Measurements from ENCODE around the gene SPATA32.

The SPATA32 gene

DNA sequence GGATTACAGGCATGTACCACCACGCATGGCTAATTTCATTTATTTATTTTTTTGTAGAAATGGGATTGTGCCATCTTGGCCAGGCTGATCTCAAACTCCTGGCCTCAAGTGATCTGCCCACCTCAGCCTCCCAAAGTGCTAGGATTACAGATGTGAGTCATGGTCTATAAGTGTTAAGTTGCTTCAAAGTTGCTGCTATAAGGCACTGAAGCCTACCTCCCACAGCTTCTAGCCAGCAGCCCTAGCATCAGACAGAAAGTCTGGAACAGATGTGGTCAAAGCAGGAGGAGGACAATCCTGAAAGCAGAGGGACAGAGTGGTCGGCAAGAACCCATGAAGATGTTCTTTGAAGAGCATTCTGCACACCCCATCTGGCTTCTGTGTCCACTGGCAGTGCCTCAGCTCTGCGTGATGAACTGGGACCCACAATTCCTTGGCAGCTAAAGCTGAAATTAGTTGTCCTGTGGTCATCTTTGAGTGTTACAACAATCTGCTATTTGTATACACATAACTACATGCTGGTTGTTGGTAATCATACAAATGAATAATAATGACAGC is 43.7 kb upstream of the SPATA32 start (continued):
- TF ChIP-seq ZNF529 (tag by site-specific recombination; IDR thresholded peaks at IDR 0.05; ENCODE audit: insufficient replicate concordance), result no peak
- TF ChIP-seq BCL6B (tag by site-specific recombination; IDR thresholded peaks at IDR 0.05), result no peak
- TF ChIP-seq ZNF292 (tag by site-specific recombination; IDR thresholded peaks at IDR 0.05; ENCODE audit: borderline replicate concordance, low read depth), result no peak
- TF ChIP-seq SCRT1 (tag by site-specific recombination; IDR thresholded peaks at IDR 0.05; ENCODE audit: borderline replicate concordance), result no peak
- TF ChIP-seq ZNF514 (tag by site-specific recombination; IDR thresholded peaks at IDR 0.05), result no peak
- no peak for TF ChIP-seq ZNF404 (tag by site-specific recombination; IDR thresholded peaks at IDR 0.05)
- TF ChIP-seq, protein P1, sequence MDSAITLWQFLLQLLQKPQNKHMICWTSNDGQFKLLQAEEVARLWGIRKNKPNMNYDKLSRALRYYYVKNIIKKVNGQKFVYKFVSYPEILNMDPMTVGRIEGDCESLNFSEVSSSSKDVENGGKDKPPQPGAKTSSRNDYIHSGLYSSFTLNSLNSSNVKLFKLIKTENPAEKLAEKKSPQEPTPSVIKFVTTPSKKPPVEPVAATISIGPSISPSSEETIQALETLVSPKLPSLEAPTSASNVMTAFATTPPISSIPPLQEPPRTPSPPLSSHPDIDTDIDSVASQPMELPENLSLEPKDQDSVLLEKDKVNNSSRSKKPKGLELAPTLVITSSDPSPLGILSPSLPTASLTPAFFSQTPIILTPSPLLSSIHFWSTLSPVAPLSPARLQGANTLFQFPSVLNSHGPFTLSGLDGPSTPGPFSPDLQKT (IDR thresholded peaks at IDR 0.05; ENCODE audit: borderline replicate concordance, low read depth, low read length), result no peak
- TF ChIP-seq ZNF658 (tag by site-specific recombination; IDR thresholded peaks at IDR 0.05), result no peak
- TF ChIP-seq GLIS2 (tag by site-specific recombination; IDR thresholded peaks at IDR 0.05), result no peak
- no peak for TF ChIP-seq ATF2 (tag by site-specific recombination; IDR thresholded peaks at IDR 0.05; ENCODE audit: low read depth)
- TF ChIP-seq, protein P2, sequence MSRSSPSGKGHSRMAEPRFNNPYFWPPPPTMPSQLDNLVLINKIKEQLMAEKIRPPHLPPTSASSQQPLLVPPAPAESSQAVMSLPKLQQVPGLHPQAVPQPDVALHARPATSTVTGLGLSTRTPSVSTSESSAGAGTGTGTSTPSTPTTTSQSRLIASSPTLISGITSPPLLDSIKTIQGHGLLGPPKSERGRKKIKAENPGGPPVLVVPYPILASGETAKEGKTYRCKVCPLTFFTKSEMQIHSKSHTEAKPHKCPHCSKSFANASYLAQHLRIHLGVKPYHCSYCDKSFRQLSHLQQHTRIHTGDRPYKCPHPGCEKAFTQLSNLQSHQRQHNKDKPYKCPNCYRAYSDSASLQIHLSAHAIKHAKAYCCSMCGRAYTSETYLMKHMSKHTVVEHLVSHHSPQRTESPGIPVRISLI (tag by site-specific recombination; IDR thresholded peaks at IDR 0.05), result no peak
- TF ChIP-seq ZNF324 (tag by site-specific recombination; IDR thresholded peaks at IDR 0.05), result 0 out of 2 replicates have a peak, but pooled peaks have one; percentile 16
- no peak for TF ChIP-seq ZNF148 (tag by site-specific recombination; IDR thresholded peaks at IDR 0.05; ENCODE audit: borderline replicate concordance)
- no peak for TF ChIP-seq PRDM1 (tag by site-specific recombination; IDR thresholded peaks at IDR 0.05)
- TF ChIP-seq ZNF791 (tag by site-specific recombination; IDR thresholded peaks at IDR 0.05), result no peak
- peak; percentile 85 for TF ChIP-seq ZNF600 (tag by site-specific recombination; IDR thresholded peaks at IDR 0.05)
- no peak for TF ChIP-seq ZBTB20 (tag by site-specific recombination; IDR thresholded peaks at IDR 0.05)
- TF ChIP-seq, protein P3, sequence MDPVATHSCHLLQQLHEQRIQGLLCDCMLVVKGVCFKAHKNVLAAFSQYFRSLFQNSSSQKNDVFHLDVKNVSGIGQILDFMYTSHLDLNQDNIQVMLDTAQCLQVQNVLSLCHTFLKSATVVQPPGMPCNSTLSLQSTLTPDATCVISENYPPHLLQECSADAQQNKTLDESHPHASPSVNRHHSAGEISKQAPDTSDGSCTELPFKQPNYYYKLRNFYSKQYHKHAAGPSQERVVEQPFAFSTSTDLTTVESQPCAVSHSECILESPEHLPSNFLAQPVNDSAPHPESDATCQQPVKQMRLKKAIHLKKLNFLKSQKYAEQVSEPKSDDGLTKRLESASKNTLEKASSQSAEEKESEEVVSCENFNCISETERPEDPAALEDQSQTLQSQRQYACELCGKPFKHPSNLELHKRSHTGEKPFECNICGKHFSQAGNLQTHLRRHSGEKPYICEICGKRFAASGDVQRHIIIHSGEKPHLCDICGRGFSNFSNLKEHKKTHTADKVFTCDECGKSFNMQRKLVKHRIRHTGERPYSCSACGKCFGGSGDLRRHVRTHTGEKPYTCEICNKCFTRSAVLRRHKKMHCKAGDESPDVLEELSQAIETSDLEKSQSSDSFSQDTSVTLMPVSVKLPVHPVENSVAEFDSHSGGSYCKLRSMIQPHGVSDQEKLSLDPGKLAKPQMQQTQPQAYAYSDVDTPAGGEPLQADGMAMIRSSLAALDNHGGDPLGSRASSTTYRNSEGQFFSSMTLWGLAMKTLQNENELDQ (tag by site-specific recombination; IDR thresholded peaks at IDR 0.05; ENCODE audit: low read depth), result no peak
- no peak for TF ChIP-seq GLI4 (tag by site-specific recombination; IDR thresholded peaks at IDR 0.05)
- TF ChIP-seq ZNF449 (tag by site-specific recombination; IDR thresholded peaks at IDR 0.05), result no peak
- no peak for TF ChIP-seq MEIS1 (CRISPR knock-in tag; IDR thresholded peaks at IDR 0.05; ENCODE audit: borderline replicate concordance)
- TF ChIP-seq ZSCAN4 (tag by site-specific recombination; IDR thresholded peaks at IDR 0.05), result no peak
- no peak for TF ChIP-seq ZNF623 (tag by site-specific recombination; IDR thresholded peaks at IDR 0.05)
- TF ChIP-seq ZNF558 (tag by site-specific recombination; IDR thresholded peaks at IDR 0.05), result no peak
- TF ChIP-seq ZNF707 (tag by site-specific recombination; IDR thresholded peaks at IDR 0.05), result no peak
- no peak for TF ChIP-seq ZNF433 (tag by site-specific recombination; IDR thresholded peaks at IDR 0.05; ENCODE audit: low read depth)

Measured in HEK293 (cell line).